Stimulated activated CD4-positive, alpha-beta T cell treated with anti-CD3 and anti-CD28 coated beads, Interleukin-2, amount 100 ng/mL, for 4 hours (primary cell): ENCODE data around the gene FOXO6.

Experiments
- DNase-seq: peaks from one replicate; pipeline ENCODE4 v3.0.0-alpha.2; 2020; ENCODE audit warnings: low read depth

FOXO6 gene

GRCh38 chr1:41351262-41352151 lies 9.7 kb upstream of the FOXO6 start:
- DNase-seq: no peak

- no peak for DNase-seq
Measured at GRCh38 chr1:41353744-41354143, 7.5 kb upstream of the FOXO6 start.

DNA sequence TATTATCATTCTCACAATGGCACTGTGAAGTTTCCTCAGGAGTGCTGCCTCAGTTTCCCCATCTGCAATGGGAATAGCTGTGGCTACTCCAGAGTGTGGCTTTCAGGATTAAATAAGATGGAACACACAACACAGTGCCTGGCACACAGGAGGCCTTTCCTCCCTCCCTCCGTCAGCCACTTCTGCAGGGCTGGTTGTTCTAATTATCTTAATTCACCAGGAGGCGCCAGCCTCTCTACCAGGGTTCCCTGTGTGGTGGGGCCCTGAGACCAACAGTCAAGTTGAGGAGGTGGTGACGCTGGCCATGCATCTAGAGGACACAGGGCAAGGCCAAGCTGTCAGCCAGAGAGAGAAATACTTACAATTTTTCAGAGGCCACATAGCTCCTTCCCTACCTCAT lies 6.3 kb upstream of the FOXO6 start:
- no peak for DNase-seq

GRCh38 chr1:41355356-41355755 lies 5.9 kb upstream of the FOXO6 start:
- no peak for DNase-seq

- DNase-seq: no peak
Measured at GRCh38 chr1:41355761-41356160, 5.5 kb upstream of the FOXO6 start.

- no peak for DNase-seq
Measured at GRCh38 chr1:41356752-41357151, 4.5 kb upstream of the FOXO6 start.

DNA sequence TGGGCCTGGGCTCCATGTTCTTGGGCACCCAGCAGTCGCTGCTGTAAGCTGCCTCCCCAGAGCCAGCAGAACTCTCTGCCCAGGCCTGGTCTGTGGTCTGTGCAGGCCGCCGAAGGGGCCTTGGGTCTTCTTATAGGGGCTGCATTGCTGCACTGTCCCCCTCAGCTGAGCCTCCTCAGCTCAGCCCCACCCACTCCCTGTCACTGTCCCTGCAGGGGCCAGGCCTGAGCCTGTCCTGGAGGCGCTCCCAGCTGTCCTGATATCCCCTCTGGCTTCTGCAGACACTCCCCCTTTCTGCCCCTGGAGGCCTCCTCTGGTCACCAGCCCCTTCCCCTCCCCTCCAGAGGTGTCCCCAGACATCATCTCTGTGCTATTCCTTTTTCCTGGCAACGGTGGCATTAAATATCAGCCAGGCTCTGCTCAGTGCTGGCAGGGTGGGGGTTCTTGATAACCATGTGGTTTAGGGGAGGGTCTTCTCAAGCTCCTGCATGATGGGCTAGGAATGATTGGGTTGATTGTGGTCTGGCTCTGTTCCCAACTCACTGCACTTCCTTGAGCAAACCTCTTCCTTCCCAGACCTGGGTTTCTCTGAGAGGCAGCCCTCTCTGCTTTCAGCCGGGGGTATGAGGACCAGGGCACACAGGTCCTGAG lies 3.7 kb upstream of the FOXO6 start:
- no peak for DNase-seq

GRCh38 chr1:41358131-41359021 lies 2.9 kb upstream of the FOXO6 start:
- DNase-seq: no peak

DNA sequence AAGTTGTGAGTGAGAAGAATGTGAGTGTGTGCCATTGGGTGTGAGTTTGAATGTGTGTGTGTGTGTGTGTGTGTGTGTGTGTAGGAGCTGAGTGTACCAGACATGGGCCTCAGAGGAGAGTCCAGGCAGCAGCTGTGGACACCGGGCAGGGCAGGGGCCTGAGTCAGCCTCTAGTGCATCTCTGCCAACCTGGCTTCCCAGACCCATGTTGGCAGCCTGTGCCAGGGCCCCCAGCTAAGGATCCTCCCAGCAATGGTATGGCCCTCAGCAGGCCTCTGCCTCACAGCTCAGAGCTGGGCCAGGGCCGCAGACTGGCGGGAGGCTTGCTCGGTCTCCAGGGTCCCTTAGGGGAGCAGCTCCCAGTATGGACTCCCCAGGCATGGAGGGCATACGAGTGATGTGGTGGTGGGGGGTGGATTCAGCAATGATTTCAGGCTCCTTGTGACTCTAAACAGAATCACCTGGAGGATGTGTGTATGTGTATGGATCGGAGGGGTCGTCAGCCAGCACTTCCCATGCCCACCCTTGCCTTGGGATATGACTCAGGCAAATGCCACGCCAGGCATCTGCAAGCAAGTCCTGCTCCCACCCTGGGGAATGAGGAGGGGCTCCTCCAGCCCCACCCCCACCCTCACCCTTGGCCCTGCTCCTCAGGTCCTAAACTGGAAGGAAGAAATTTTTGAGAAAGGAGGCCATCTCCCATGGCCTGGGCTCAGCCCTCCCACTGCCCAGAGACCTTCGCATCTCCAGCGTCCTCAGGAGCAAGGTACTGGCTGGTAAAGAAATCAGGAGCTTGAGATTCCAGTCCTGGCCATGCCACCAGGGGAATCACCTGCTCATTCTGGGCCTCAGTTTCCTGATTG lies 1.8 kb upstream of the FOXO6 start:
- DNase-seq: no peak

- DNase-seq: no peak
Measured at GRCh38 chr1:41360074-41360785, 1.0 kb upstream of the FOXO6 start.

- no peak for DNase-seq
Measured at GRCh38 chr1:41361495-41362356, 492 bp downstream of the FOXO6 start.

GRCh38 chr1:41362357-41362721 lies 1.1 kb downstream of the FOXO6 start:
- no peak for DNase-seq

DNA sequence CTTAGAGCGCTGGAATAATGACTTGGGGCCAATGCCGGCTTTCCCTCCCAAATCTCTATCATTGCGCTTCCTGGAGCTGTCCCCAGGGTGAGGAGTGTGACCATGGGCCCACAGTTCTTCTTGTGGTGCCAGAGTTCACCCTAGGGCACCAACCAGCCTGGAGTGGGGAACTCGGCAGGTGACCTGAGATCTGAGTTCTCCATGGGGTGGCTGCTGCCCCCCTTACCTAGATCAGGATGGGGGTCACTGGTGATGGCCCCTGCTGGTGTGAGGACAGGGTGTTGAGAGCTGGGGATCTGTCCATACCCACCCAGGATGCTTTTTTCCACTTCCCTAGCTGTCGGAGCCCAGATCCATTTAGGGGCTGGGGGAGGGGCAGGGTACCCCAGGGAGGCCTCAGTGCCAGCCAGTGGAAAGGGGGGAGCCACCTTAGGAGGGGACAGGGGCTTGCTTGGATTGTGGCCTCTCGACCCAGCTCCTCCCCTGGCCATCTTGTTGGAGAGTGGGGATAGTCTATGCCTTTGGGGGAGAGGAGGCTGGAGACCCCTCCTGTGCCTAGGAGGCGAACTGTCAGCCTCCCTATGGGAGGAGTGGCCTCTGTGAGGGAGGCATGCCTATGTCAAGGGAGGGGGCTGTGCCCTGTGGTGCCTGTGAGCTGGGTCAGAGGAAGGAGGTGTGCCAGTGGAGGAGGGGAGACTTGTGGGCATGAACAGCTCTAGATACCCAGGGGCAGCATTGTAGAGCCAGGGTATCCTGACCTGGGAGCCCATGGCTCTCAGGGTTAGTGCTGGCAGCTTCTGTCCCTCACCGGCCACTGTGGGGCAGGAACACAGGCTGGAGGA lies 1.7 kb downstream of the FOXO6 start:
- no peak for DNase-seq

DNA sequence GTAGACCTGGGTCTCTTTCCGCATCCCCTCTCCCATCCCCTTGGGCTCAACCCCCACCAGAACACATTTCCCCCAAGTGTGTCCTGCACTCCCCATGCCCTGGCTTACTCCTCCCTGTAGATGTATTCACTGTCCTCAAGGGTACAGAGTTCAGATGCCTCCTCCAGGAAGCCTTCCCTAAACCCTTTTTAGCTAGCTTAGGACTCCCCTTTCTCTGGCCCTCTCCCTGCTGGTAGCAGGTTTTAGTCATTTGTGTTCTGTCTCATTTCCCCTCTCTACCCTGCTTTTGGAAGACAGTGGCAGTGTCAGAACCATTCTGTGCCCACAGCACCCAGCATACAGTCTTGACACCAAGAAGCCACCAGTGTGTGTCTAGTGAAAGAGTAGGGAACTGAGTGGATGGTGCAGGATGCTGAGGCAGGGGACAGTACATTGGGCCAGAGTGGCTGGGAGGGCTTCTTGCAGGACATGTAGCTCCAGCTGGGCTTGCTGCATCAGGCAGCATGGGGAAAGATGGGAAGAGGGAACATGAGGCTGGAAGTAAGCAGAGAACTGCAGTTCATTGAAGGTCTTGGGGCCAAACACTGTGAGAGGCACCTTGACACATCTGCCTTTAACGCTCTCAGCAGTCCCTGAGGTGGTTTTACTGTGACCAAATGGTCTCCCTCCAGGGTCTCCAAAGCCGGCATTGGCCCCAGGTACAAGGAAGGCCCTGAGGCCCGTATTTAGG lies 2.5 kb downstream of the FOXO6 start:
- DNase-seq: no peak

GRCh38 chr1:41364442-41365319 lies 3.4 kb downstream of the FOXO6 start:
- DNase-seq: no peak

GRCh38 chr1:41365320-41365633 lies 4.0 kb downstream of the FOXO6 start:
- DNase-seq: no peak

- no peak for DNase-seq
Measured at GRCh38 chr1:41365772-41366454, 4.7 kb downstream of the FOXO6 start.
